B cell (primary cell): ENCODE results near the gene NT5DC4. TPM values are rescaled to one million over a fixed set of nuclear protein-coding genes. Genes with fewer than 3 reads are reported as not detected.

Experiments used
- ATAC-seq: fragments of 200-7000 bp; cut with Tn5 transposase; one replicate; pipeline ENCODE4 v1.10.0; 2021; ENCODE audit warnings: low read depth, mild to moderate bottlenecking, moderate number of reproducible peaks, moderate library complexity
- CTCF ChIA-PET: fragments of 350-600 bp; sonication (Branson Sonifier 250); formaldehyde crosslinking; loops from one replicate; lab custom pipeline; 2021; ENCODE audit warnings: antibody characterized with exemption, inconsistent platforms; lab: Charles Lee
- POLR2A ChIA-PET: fragments of 350-600 bp; sonication (Branson Sonifier 250); formaldehyde crosslinking; loops from one replicate; lab custom pipeline; 2021; ENCODE audit warnings: antibody characterized with exemption; lab: Charles Lee
- DNase-seq: peaks from one replicate; pipeline ENCODE4 v3.0.0; 2013
- H2AFZ ChIP-seq: 2 replicates; pipeline ENCODE4 v1.6.1; 2012; ENCODE audit warnings: mild to moderate bottlenecking, low read depth, low read length; ENCODE audit not compliant: insufficient read depth, poor library complexity, severe bottlenecking
- H3K27ac ChIP-seq, 2 donors: 1 replicate in 1 of 2; 2 replicates in 1 of 2; pipeline ENCODE4 v1.5.1; 2012 to 2013; ENCODE audit warnings: low read length in 2 of 2, mild to moderate bottlenecking in 2 of 2, moderate library complexity in 1 of 2
- H3K27me3 ChIP-seq, 4 experiments: fragments of 200-600 bp in 1 of 4; sonication (generic) in 1 of 4; replicated peaks in 1 of 4; 1 replicate in 2 of 4; 2 replicates in 2 of 4; pipeline versions ENCODE4 v1.6.1 to v1.7.0; 2013 to 2016; ENCODE audit warnings: low read length in 3 of 4, mild to moderate bottlenecking in 2 of 4, mixed read lengths in 1 of 4, moderate library complexity in 1 of 4; ENCODE audit not compliant: insufficient read depth in 4 of 4, control insufficient read depth in 3 of 4; ENCODE audit errors: control extremely low read depth in 1 of 4
- H3K36me3 ChIP-seq, 2 experiments: replicated peaks in 1 of 2; 1 replicate in 1 of 2; 2 replicates in 1 of 2; pipeline versions ENCODE4 v1.6.1 to v1.7.1; 2013; ENCODE audit warnings: low read length in 1 of 2; ENCODE audit not compliant: insufficient read depth in 2 of 2, control insufficient read depth in 1 of 2; ENCODE audit errors: control extremely low read depth in 1 of 2, extremely low read depth in 1 of 2
- H3K4me1 ChIP-seq, 2 donors: fragments of 200-600 bp in 1 of 2; sonication (generic) in 1 of 2; 1 replicate in 1 of 2; 2 replicates in 1 of 2; pipeline versions ENCODE4 v1.5.1 to v1.6.1; 2013 to 2017; ENCODE audit warnings: low read length in 2 of 2; ENCODE audit not compliant: control insufficient read depth in 2 of 2, insufficient read depth in 2 of 2
- H3K4me2 ChIP-seq: replicated peaks from 2 replicates; pipeline ENCODE3; 2012; ENCODE audit warnings: mild to moderate bottlenecking, low read depth, low read length; ENCODE audit not compliant: poor library complexity, severe bottlenecking
- H3K4me3 ChIP-seq, 5 experiments: fragments of 200-600 bp in 1 of 5; sonication (generic) in 1 of 5; 1 replicate in 3 of 5; 2 replicates in 2 of 5; pipeline versions ENCODE4 v1.5.1 to v1.7.0; 2011 to 2016; ENCODE audit warnings: low read length in 4 of 5, mild to moderate bottlenecking in 4 of 5, low read depth in 2 of 5, control low read depth in 1 of 5, moderate library complexity in 1 of 5; ENCODE audit not compliant: insufficient read depth in 1 of 5; ENCODE audit errors: control extremely low read depth in 1 of 5, extremely low read depth in 1 of 5
- H3K79me2 ChIP-seq: fragments of 200-600 bp; sonication (generic); one replicate; pipeline ENCODE4 v1.6.0; 2016; ENCODE audit warnings: low read length; ENCODE audit not compliant: control insufficient read depth, insufficient read depth
- H3K9ac ChIP-seq: fragments of 200-600 bp; sonication (generic); 2 replicates; pipeline ENCODE4 v1.6.1; 2017; ENCODE audit warnings: mild to moderate bottlenecking, low read length, moderate library complexity
- H3K9me3 ChIP-seq, 3 donors: one replicate each; pipeline versions ENCODE4 v1.6.1 to v1.7.1; 2013; ENCODE audit warnings: low read length in 2 of 3; ENCODE audit not compliant: control insufficient read depth in 2 of 3, insufficient read depth in 1 of 3; ENCODE audit errors: control extremely low read depth in 1 of 3
- H4K20me1 ChIP-seq: 2 replicates; pipeline ENCODE4 v1.6.0; 2012; ENCODE audit warnings: mild to moderate bottlenecking, low read length; ENCODE audit not compliant: insufficient read depth, control insufficient read depth, poor library complexity, severe bottlenecking
- H3K27ac Mint-ChIP-seq: one replicate; pipeline ENCODE4 v1.8.0; 2021; ENCODE audit warnings: mixed read lengths
- H3K27me3 Mint-ChIP-seq: one replicate; pipeline ENCODE4 v1.8.0; 2021; ENCODE audit warnings: mixed read lengths
- H3K4me1 Mint-ChIP-seq: one replicate; pipeline ENCODE4 v1.8.0; 2021; ENCODE audit warnings: mixed read lengths
- H3K4me3 Mint-ChIP-seq: one replicate; pipeline ENCODE4 v1.8.0; 2021; ENCODE audit warnings: mixed read lengths
- H3K9me3 Mint-ChIP-seq: one replicate; pipeline ENCODE4 v1.8.0; 2022; ENCODE audit warnings: mixed read lengths; ENCODE audit not compliant: insufficient read depth
- EZH2 ChIP-seq: IDR thresholded peaks from 2 replicates; pipeline ENCODE4 v1.6.1; 2012; ENCODE audit warnings: borderline replicate concordance, low read depth, mild to moderate bottlenecking, moderate library complexity, low read length; ENCODE audit not compliant: insufficient read depth, poor library complexity, severe bottlenecking
- WGBS: methylation state at CpG from one replicate; pipeline ENCODE4 v1.1.5; 2013; ENCODE audit warnings: missing lambda C conversion rate; ENCODE audit not compliant: insufficient coverage; 5-methylcytosine and 5-hydroxymethylcytosine counted together
- intact Hi-C: fragments of 100-400 bp; cut with micrococcal nuclease; formaldehyde crosslinking; loops from one replicate; pipeline ENCODE4 v1.10.0; 2022
- polyA plus RNA-seq: library from polyadenylated mRNA; depleted of rRNA; stranded (reverse); fragments of >200 nt; gene quantifications from 2 replicates; pipeline ENCODE4 v1.2.3, GENCODE V29; 2012
- total RNA-seq, 2 donors: library from RNA; stranded (reverse); fragments of 120-200 nt in 1 of 2; gene quantifications; 1 replicate in 1 of 2; 2 replicates in 1 of 2; pipeline versions ENCODE4 v1.2.3 to v1.2.4, GENCODE V29; 2013 to 2022
- TF ChIP-seq, protein P1 (sequence below): fragments of 200-600 bp; IDR thresholded peaks from one replicate; pipeline ENCODE4 v1.8.0; 2022; ENCODE audit warnings: antibody characterized with exemption, mild to moderate bottlenecking

NT5DC4 gene
- total and polyA plus RNA-seq, 2 donors (not counting 1 experiment from before 2014, with no cell fraction given), result 2.0 TPM; not detected in 1

DNA sequence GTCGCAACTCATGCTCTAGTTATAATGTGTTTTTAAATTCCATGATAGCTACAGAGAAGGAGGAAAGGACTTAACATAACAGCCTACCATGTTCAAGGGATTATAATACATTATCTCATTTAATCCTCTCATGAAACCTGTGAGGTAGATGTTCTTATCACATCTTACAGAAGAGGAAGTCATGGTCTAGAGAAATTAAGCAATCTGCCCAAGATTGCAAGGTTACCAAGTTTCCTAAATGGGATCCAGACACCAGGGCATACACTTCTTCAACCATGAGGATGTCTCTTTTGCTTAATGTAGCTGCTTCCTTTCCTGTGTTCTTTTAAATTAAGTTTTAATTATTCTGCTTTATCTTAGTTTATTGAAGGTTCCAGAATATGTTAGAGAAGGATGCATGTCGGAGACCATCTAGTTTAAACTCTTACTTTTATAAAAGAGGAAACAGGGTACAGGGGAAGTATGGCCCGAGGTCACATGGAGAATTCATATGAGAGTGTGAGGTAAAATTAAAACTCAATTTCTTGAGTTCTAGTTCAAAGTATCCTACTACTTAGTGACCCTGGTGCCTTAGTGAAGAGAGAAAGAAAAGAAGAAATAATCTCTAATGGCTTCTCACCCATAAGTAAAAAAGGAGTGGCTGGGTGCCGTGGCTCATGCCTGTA is 67.0 kb downstream of the NT5DC4 start:
- Mint-ChIP-seq H3K4me1 (peaks cover 19% of the 10 kb centered on the region), H3K27ac (no peak overlapping the region), H3K27me3 (no peaks in the 10 kb centered on the region), H3K9me3 (no peaks in the 10 kb centered on the region), H3K4me3 (no peak overlapping the region)
- 100% methylated on average over 1 of the region's 4 CpGs for WGBS
- no peak overlapping the region for H3K4me3 ChIP-seq
- intact Hi-C loops, result no loop called here
- H3K27ac ChIP-seq, result no peak overlapping the region
- H3K4me1 ChIP-seq, result peaks cover 5 to 10% of the 10 kb centered on the region in 2 donors
- no peak for ATAC-seq
- TF ChIP-seq EZH2, result no peak
- TF ChIP-seq, protein P1, sequence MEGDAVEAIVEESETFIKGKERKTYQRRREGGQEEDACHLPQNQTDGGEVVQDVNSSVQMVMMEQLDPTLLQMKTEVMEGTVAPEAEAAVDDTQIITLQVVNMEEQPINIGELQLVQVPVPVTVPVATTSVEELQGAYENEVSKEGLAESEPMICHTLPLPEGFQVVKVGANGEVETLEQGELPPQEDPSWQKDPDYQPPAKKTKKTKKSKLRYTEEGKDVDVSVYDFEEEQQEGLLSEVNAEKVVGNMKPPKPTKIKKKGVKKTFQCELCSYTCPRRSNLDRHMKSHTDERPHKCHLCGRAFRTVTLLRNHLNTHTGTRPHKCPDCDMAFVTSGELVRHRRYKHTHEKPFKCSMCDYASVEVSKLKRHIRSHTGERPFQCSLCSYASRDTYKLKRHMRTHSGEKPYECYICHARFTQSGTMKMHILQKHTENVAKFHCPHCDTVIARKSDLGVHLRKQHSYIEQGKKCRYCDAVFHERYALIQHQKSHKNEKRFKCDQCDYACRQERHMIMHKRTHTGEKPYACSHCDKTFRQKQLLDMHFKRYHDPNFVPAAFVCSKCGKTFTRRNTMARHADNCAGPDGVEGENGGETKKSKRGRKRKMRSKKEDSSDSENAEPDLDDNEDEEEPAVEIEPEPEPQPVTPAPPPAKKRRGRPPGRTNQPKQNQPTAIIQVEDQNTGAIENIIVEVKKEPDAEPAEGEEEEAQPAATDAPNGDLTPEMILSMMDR, result no peak
- no peaks in the 10 kb centered on the region for H4K20me1 ChIP-seq
- H2AFZ ChIP-seq, result no peak overlapping the region
- no peaks in the 10 kb centered on the region for H3K36me3 ChIP-seq
- H3K9ac ChIP-seq, result no peak overlapping the region
- no peaks in the 10 kb centered on the region for H3K9me3 ChIP-seq
- POLR2A ChIA-PET, result no interaction called here
- no peaks in the 10 kb centered on the region for H3K79me2 ChIP-seq
- CTCF ChIA-PET, result no interaction called here
- DNase-seq, result no peak
- H3K27me3 ChIP-seq, result no peaks in the 10 kb centered on the region
- H3K4me2 ChIP-seq, result no peak overlapping the region

DNA sequence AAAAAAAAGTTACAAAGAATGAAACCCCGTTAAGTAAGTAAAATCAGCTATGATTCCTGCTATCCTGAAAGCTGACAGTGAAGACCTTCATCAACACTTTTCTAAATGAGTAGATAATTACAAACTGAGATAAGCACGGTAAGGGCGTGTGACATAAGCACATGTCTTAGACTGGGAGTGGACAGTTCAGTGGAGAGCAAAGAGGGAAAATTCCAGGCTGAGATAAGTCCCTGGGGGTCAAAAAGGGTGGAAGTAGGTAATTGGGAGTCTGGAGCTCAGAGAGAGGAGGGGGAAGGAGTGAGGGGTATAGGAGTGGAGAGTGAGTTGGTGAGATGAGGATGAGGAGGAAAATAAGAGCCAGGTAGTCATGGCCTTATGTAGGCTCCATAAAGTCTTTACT is 67.8 kb downstream of the NT5DC4 start:
- POLR2A ChIA-PET, result no interaction called here

More for the DNA sequence above, 67.8 kb downstream of the NT5DC4 start:
- Mint-ChIP-seq H3K9me3 (no peaks in the 10 kb centered on the region), H3K4me1 (peaks cover 17% of the 10 kb centered on the region), H3K27me3 (no peaks in the 10 kb centered on the region), H3K4me3 (no peak overlapping the region), H3K27ac (no peak overlapping the region)
- Histone ChIP-seq H3K27ac (no peak overlapping the region), H3K36me3 (no peaks in the 10 kb centered on the region), H3K9me3 (no peaks in the 10 kb centered on the region), H3K79me2 (no peaks in the 10 kb centered on the region), H3K4me1 (peaks cover 2 to 5% of the 10 kb centered on the region in 2 donors), H3K27me3 (no peaks in the 10 kb centered on the region), H4K20me1 (no peaks in the 10 kb centered on the region), H3K4me2 (no peak overlapping the region), H3K4me3 (no peak overlapping the region), H2AFZ (no peak overlapping the region), H3K9ac (no peak overlapping the region)
- no peak for TF ChIP-seq EZH2
- CTCF ChIA-PET, result interaction anchor here (0.7 to 1.2 kb wide), 3 partner anchors 39 to 96 kb away, joined by 3 to 5 read pairs (median 4); no protein-coding TSS in a partner anchor
- WGBS, result 100% methylated on average over 2 of the region's 3 CpGs
- no peak for ATAC-seq
- no peak for DNase-seq
- intact Hi-C loops, result no loop called here

Other genes with a start within 250 kb of the NT5DC4 start
- gene TTL, start 238.9 kb upstream of the NT5DC4 start, total RNA-seq, result 31.4 and 32.7 TPM in 2 replicates
- gene TTL, start 238.9 kb upstream of the NT5DC4 start, polyA plus RNA-seq, result 8.5 and 9.5 TPM in 2 replicates
- 32.5 and 34.2 TPM in 2 replicates for gene POLR1B, start 178.6 kb upstream of the NT5DC4 start, total RNA-seq
- 7.0 and 12.6 TPM in 2 replicates for gene POLR1B, start 178.6 kb upstream of the NT5DC4 start, polyA plus RNA-seq
- gene CHCHD5, start 136.4 kb upstream of the NT5DC4 start, total RNA-seq, result 19.9 and 22.4 TPM in 2 replicates
- gene CHCHD5, start 136.4 kb upstream of the NT5DC4 start, polyA plus RNA-seq, result 20.5 and 34.5 TPM in 2 replicates
- 54.9 and 57.1 TPM in 2 replicates for gene SLC20A1, start 75.1 kb upstream of the NT5DC4 start, total RNA-seq
- gene SLC20A1, start 75.1 kb upstream of the NT5DC4 start, polyA plus RNA-seq, result 16.1 and 43.1 TPM in 2 replicates
- gene CKAP2L, start 43.6 kb downstream of the NT5DC4 start, total RNA-seq, result 0.25 TPM in 1 of 2 replicates, not detected in the other
- 0.01 and 0.10 TPM in 2 replicates for gene CKAP2L, start 43.6 kb downstream of the NT5DC4 start, polyA plus RNA-seq
- 0.19 TPM in 1 of 2 replicates, not detected in the other for gene IL1A, start 63.5 kb downstream of the NT5DC4 start, total RNA-seq
- 0.06 and 0.15 TPM in 2 replicates for gene IL1A, start 63.5 kb downstream of the NT5DC4 start, polyA plus RNA-seq
- 0.20 TPM in 1 of 2 replicates, not detected in the other for gene IL1B, start 115.8 kb downstream of the NT5DC4 start, total RNA-seq
- 3.6 and 13.1 TPM in 2 replicates for gene IL1B, start 115.8 kb downstream of the NT5DC4 start, polyA plus RNA-seq
- 0.79 TPM in 1 of 2 replicates, not detected in the other for gene IL37, start 190.1 kb downstream of the NT5DC4 start, total RNA-seq
- not detected in 2 replicates for gene IL37, start 190.1 kb downstream of the NT5DC4 start, polyA plus RNA-seq